ENCODE measurements around the gene GRM4. TPM values are rescaled to one million over a fixed set of nuclear protein-coding genes. Genes with fewer than 3 reads are reported as not detected.

GRM4 gene
- total and polyA plus RNA-seq, 4 donors, result not detected

GRCh38 chr6:33985313-33985751 is 160.6 kb downstream of the GRM4 start:
- peaks cover 0 to 28% (median 17%) of the 10 kb centered on the region in 4 donors for H3K4me1 ChIP-seq (ENCODE audit: control insufficient read depth in 4 of 4, insufficient read depth in 4 of 4, low read length in 3 of 4)
- no peaks in the 10 kb centered on the region for H3K9me3 ChIP-seq (ENCODE audit: control insufficient read depth in 4 of 4, low read length in 3 of 4)
- WGBS, result 88% methylated on average over 14 of the region's 14 CpGs
- H3K9ac ChIP-seq (ENCODE audit: low read depth in 1 of 2, low read length in 2 of 2), result no peak overlapping the region
- no peaks in the 10 kb centered on the region for H3K36me3 ChIP-seq (ENCODE audit: control insufficient read depth in 4 of 4, insufficient read depth in 3 of 4, low read depth in 1 of 4, low read length in 3 of 4)
- TF ChIP-seq, protein P1, sequence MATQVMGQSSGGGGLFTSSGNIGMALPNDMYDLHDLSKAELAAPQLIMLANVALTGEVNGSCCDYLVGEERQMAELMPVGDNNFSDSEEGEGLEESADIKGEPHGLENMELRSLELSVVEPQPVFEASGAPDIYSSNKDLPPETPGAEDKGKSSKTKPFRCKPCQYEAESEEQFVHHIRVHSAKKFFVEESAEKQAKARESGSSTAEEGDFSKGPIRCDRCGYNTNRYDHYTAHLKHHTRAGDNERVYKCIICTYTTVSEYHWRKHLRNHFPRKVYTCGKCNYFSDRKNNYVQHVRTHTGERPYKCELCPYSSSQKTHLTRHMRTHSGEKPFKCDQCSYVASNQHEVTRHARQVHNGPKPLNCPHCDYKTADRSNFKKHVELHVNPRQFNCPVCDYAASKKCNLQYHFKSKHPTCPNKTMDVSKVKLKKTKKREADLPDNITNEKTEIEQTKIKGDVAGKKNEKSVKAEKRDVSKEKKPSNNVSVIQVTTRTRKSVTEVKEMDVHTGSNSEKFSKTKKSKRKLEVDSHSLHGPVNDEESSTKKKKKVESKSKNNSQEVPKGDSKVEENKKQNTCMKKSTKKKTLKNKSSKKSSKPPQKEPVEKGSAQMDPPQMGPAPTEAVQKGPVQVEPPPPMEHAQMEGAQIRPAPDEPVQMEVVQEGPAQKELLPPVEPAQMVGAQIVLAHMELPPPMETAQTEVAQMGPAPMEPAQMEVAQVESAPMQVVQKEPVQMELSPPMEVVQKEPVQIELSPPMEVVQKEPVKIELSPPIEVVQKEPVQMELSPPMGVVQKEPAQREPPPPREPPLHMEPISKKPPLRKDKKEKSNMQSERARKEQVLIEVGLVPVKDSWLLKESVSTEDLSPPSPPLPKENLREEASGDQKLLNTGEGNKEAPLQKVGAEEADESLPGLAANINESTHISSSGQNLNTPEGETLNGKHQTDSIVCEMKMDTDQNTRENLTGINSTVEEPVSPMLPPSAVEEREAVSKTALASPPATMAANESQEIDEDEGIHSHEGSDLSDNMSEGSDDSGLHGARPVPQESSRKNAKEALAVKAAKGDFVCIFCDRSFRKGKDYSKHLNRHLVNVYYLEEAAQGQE (IDR thresholded peaks at IDR 0.05), result no peak
- TF ChIP-seq, protein P2, sequence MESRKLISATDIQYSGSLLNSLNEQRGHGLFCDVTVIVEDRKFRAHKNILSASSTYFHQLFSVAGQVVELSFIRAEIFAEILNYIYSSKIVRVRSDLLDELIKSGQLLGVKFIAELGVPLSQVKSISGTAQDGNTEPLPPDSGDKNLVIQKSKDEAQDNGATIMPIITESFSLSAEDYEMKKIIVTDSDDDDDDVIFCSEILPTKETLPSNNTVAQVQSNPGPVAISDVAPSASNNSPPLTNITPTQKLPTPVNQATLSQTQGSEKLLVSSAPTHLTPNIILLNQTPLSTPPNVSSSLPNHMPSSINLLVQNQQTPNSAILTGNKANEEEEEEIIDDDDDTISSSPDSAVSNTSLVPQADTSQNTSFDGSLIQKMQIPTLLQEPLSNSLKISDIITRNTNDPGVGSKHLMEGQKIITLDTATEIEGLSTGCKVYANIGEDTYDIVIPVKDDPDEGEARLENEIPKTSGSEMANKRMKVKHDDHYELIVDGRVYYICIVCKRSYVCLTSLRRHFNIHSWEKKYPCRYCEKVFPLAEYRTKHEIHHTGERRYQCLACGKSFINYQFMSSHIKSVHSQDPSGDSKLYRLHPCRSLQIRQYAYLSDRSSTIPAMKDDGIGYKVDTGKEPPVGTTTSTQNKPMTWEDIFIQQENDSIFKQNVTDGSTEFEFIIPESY (IDR thresholded peaks at IDR 0.05), result no peak
- no peak for TF ChIP-seq GABPA (IDR thresholded peaks at IDR 0.05 in 1 of 2, conservative IDR thresholded peaks at IDR 0.05 in 1 of 2)
- no peak for TF ChIP-seq HNF4G (IDR thresholded peaks at IDR 0.05)
- TF ChIP-seq, protein P3, sequence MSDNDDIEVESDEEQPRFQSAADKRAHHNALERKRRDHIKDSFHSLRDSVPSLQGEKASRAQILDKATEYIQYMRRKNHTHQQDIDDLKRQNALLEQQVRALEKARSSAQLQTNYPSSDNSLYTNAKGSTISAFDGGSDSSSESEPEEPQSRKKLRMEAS (IDR thresholded peaks at IDR 0.05), result no peak
- TF ChIP-seq, protein P4, sequence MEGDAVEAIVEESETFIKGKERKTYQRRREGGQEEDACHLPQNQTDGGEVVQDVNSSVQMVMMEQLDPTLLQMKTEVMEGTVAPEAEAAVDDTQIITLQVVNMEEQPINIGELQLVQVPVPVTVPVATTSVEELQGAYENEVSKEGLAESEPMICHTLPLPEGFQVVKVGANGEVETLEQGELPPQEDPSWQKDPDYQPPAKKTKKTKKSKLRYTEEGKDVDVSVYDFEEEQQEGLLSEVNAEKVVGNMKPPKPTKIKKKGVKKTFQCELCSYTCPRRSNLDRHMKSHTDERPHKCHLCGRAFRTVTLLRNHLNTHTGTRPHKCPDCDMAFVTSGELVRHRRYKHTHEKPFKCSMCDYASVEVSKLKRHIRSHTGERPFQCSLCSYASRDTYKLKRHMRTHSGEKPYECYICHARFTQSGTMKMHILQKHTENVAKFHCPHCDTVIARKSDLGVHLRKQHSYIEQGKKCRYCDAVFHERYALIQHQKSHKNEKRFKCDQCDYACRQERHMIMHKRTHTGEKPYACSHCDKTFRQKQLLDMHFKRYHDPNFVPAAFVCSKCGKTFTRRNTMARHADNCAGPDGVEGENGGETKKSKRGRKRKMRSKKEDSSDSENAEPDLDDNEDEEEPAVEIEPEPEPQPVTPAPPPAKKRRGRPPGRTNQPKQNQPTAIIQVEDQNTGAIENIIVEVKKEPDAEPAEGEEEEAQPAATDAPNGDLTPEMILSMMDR (IDR thresholded peaks at IDR 0.05; ENCODE audit: low read depth, low read length, missing input control), result no peak
- TF ChIP-seq TAF1 (conservative IDR thresholded peaks at IDR 0.05), result no peak
- H3K27me3 ChIP-seq (ENCODE audit: control insufficient read depth in 4 of 4, insufficient read depth in 4 of 4, low read length in 3 of 4), result no peaks in the 10 kb centered on the region
- H3K4me3 ChIP-seq (ENCODE audit: low read depth in 1 of 3, low read length in 3 of 3), result no peak overlapping the region
- no peak overlapping the region for H3K27ac ChIP-seq (ENCODE audit: low read depth in 1 of 2, low read length in 2 of 2)
- DNase-seq (ENCODE audit: low spot score), result no peak

DNA sequence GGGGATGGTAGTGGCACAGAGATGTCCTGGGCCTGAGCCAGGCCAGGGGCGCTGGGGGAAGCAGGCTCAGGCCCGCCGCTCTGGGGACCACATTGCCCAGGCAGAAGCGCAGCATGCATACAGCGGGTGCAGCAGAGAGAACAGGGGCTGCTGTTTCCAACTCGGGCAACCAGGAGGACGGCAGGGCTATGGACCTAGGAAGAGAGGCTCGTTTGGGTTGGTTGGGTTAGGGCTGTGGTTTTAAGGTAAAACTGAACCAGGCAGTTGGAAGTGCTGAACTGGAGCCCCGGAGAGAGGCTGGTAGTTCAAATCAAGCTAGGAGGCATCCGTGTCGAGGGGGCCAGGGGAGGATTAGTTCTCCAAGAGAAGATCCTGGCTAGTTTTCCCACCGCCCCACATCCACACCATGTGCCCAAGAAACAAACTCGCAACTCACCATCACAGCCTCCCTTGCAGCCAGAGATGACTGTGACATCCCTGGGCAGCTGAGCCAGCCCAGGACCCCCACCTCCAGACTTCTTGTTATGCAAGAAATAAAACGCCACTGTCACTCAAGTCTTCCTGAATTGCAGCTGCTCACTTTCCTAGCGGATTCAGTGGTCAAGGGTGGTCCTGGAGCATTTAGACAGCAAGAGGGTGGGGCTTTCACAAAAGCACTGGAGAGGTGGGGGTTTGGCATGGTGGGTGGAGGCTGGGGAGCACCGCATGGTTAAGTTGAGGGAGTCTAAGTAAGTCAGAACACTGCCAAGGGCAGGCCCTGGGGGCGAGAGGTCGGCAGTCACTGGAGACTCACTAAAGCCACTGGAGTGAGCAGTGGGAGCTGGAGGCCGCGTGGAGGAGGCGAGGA is 161.2 kb downstream of the GRM4 start:
- no peak overlapping the region for H3K27ac ChIP-seq (ENCODE audit: low read depth in 1 of 2, low read length in 2 of 2)
- DNase-seq (ENCODE audit: low spot score), result no peak
- no peaks in the 10 kb centered on the region for H3K9me3 ChIP-seq (ENCODE audit: control insufficient read depth in 4 of 4, low read length in 3 of 4)
- 92% methylated on average over 21 of the region's 21 CpGs for WGBS
- H3K9ac ChIP-seq (ENCODE audit: low read depth in 1 of 2, low read length in 2 of 2), result no peak overlapping the region
- H3K27me3 ChIP-seq (ENCODE audit: control insufficient read depth in 4 of 4, insufficient read depth in 4 of 4, low read length in 3 of 4), result no peaks in the 10 kb centered on the region
- H3K4me1 ChIP-seq (ENCODE audit: control insufficient read depth in 4 of 4, insufficient read depth in 4 of 4, low read length in 3 of 4), result peaks cover 0 to 28% (median 17%) of the 10 kb centered on the region in 4 donors
- no peaks in the 10 kb centered on the region for H3K36me3 ChIP-seq (ENCODE audit: control insufficient read depth in 4 of 4, insufficient read depth in 3 of 4, low read depth in 1 of 4, low read length in 3 of 4)
- no peak for TF ChIP-seq SP1 (IDR thresholded peaks at IDR 0.05)
- no peak overlapping the region for H3K4me3 ChIP-seq (ENCODE audit: low read depth in 1 of 3, low read length in 3 of 3)
